Caco-2 (cell line): ENCODE results near the gene PDE2A. TPM values are rescaled to one million over a fixed set of nuclear protein-coding genes. Genes with fewer than 3 reads are reported as not detected.

ENCODE experiments used
- BruUV-seq: library from RNA; stranded (reverse); fragments of 400-500 nt; replicated peaks from 2 replicates; lab custom pipeline; 2021; lab: Mats Ljungman, UMichigan
- CTCF ChIA-PET: fragments of 300-600 bp; sonication (Branson Sonifier 250); formaldehyde crosslinking; loops from one replicate; lab custom pipeline; 2022; ENCODE audit warnings: antibody characterized with exemption; lab: Charles Lee
- POLR2A ChIA-PET: fragments of 300-600 bp; sonication (Branson Sonifier 250); formaldehyde crosslinking; loops from one replicate; lab custom pipeline; 2022; ENCODE audit warnings: antibody characterized with exemption; lab: Charles Lee
- DNase-seq, 2 experiments: peaks; one replicate each; pipeline versions ENCODE4 v3.0.0 to v3.0.0-alpha.2; 2020 to 2022
- H3K27me3 ChIP-seq: replicated peaks from 2 replicates; pipeline ENCODE4 v1.6.0; 2011; ENCODE audit warnings: low read length; ENCODE audit not compliant: control insufficient read depth, insufficient read depth
- H3K36me3 ChIP-seq: 2 replicates; pipeline ENCODE4 v1.5.1; 2011; ENCODE audit warnings: low read length; ENCODE audit not compliant: control insufficient read depth, insufficient read depth
- H3K4me1 ChIP-seq: fragments of 250-450 bp; sonication (Bioruptor Pico); 2 replicates; pipeline ENCODE4 v1.5.1; 2020; ENCODE audit warnings: mild to moderate bottlenecking
- H3K4me3 ChIP-seq: 2 replicates; pipeline ENCODE4 v1.5.1; 2011; ENCODE audit warnings: low read depth, mild to moderate bottlenecking, control low read depth, low read length
- H3K9me3 ChIP-seq: fragments of 250-450 bp; sonication (Bioruptor Pico); 2 replicates; pipeline ENCODE4 v1.5.1; 2020; ENCODE audit warnings: mild to moderate bottlenecking, moderate library complexity
- H3K27ac Mint-ChIP-seq: one replicate; pipeline ENCODE4 v1.8.0; 2022; ENCODE audit warnings: mixed read lengths; ENCODE audit not compliant: unreplicated experiment
- H3K27me3 Mint-ChIP-seq: one replicate; pipeline ENCODE4 v1.8.0; 2022; ENCODE audit warnings: mixed read lengths; ENCODE audit not compliant: insufficient read depth, unreplicated experiment
- H3K36me3 Mint-ChIP-seq: one replicate; pipeline ENCODE4 v1.8.0; 2022; ENCODE audit warnings: mild to moderate bottlenecking, mixed read lengths; ENCODE audit not compliant: insufficient read depth, unreplicated experiment
- H3K4me1 Mint-ChIP-seq: one replicate; pipeline ENCODE4 v1.8.0; 2022; ENCODE audit warnings: low read depth, mixed read lengths; ENCODE audit not compliant: unreplicated experiment
- H3K4me3 Mint-ChIP-seq: one replicate; pipeline ENCODE4 v1.8.0; 2022; ENCODE audit warnings: mild to moderate bottlenecking, moderate library complexity, mixed read lengths; ENCODE audit not compliant: unreplicated experiment
- H3K9me3 Mint-ChIP-seq: one replicate; pipeline ENCODE4 v1.8.0; 2022; ENCODE audit warnings: mixed read lengths; ENCODE audit not compliant: unreplicated experiment
- CTCF ChIP-seq, 2 experiments: fragments of 200-600 bp in 1 of 2; IDR thresholded peaks; 1 replicate in 1 of 2; 2 replicates in 1 of 2; pipeline versions ENCODE4 v1.5.1 to v1.8.0; 2011 to 2022; ENCODE audit warnings: antibody characterized with exemption in 1 of 2, control low read depth in 1 of 2, inconsistent platforms in 1 of 2, low read depth in 1 of 2, low read length in 1 of 2, mild to moderate bottlenecking in 1 of 2, moderate library complexity in 1 of 2; ENCODE audit not compliant: insufficient read depth in 1 of 2, severe bottlenecking in 1 of 2, unreplicated experiment in 1 of 2
- intact Hi-C: fragments of 100-400 bp; cut with micrococcal nuclease; formaldehyde crosslinking; loops from one replicate; pipeline ENCODE4 v1.10.0; 2022; ENCODE audit not compliant: unreplicated experiment
- total RNA-seq: library from RNA; stranded (reverse); gene quantifications from 2 replicates; pipeline ENCODE4 v1.2.3, GENCODE V29; 2022

PDE2A gene
- total RNA-seq, 1 experiment from 2014 or later: 1.4 TPM

GRCh38 chr11:72722050-72722748, 48.0 kb upstream of the PDE2A start:
- TF ChIP-seq CTCF (IDR thresholded peaks at IDR 0.05; ENCODE audit: insufficient read depth in 1 of 2, low read depth in 1 of 2, low read length in 1 of 2, severe bottlenecking in 1 of 2, unreplicated experiment in 1 of 2): no peak
- no peak overlapping the region for H3K4me3 Mint-ChIP-seq
- CTCF ChIA-PET: interaction anchor here (0.6 to 1.1 kb wide), 2 partner anchors 46 to 101 kb away, joined by 3 to 6 read pairs; no protein-coding TSS in a partner anchor
- no TSS peak for BruUV-seq
- intact Hi-C loops: no loop called here
- H3K36me3 Mint-ChIP-seq: no peaks in the 10 kb centered on the region
- H3K27me3 ChIP-seq: no peaks in the 10 kb centered on the region
- peak in 1 of 2 experiments; percentile 57 for DNase-seq
- POLR2A ChIA-PET: no interaction called here
- peak overlapping the region; percentile 41 for H3K27ac Mint-ChIP-seq
- no peak overlapping the region for H3K4me3 ChIP-seq
- H3K9me3 Mint-ChIP-seq: no peaks in the 10 kb centered on the region
- H3K4me1 Mint-ChIP-seq: no peaks in the 10 kb centered on the region
- H3K27me3 Mint-ChIP-seq: no peaks in the 10 kb centered on the region
- peaks cover 1% of the 10 kb centered on the region; the same call in 1 of the 2 replicates for H3K36me3 ChIP-seq
- peaks cover 4% of the 10 kb centered on the region; the same call in 1 of the 2 replicates for H3K4me1 ChIP-seq
- no peaks in the 10 kb centered on the region for H3K9me3 ChIP-seq

- H3K36me3 ChIP-seq: peaks cover 1% of the 10 kb centered on the region; the same call in 1 of the 2 replicates
- Mint-ChIP-seq H3K4me3 (no peak overlapping the region), H3K4me1 (no peaks in the 10 kb centered on the region), H3K9me3 (no peaks in the 10 kb centered on the region), H3K36me3 (no peaks in the 10 kb centered on the region), H3K27me3 (no peaks in the 10 kb centered on the region), H3K27ac (peak overlapping the region; percentile 41)
- H3K4me3 ChIP-seq: no peak overlapping the region
- no peak for DNase-seq
- POLR2A ChIA-PET: no interaction called here
- no peak for TF ChIP-seq CTCF (IDR thresholded peaks at IDR 0.05; ENCODE audit: insufficient read depth in 1 of 2, low read depth in 1 of 2, low read length in 1 of 2, severe bottlenecking in 1 of 2, unreplicated experiment in 1 of 2)
- peaks cover 4% of the 10 kb centered on the region; the same call in 1 of the 2 replicates for H3K4me1 ChIP-seq
- BruUV-seq: no TSS peak
- H3K27me3 ChIP-seq: no peaks in the 10 kb centered on the region
- intact Hi-C loops: no loop called here
- CTCF ChIA-PET: no interaction called here
- no peaks in the 10 kb centered on the region for H3K9me3 ChIP-seq
Observed at GRCh38 chr11:72721689-72722049, 47.4 kb upstream of the PDE2A start.

- H3K4me3 Mint-ChIP-seq: no peak overlapping the region
- peaks cover 1% of the 10 kb centered on the region; the same call in 1 of the 2 replicates for H3K36me3 ChIP-seq
Observed at GRCh38 chr11:72721276-72721675, 47.1 kb upstream of the PDE2A start.

More at GRCh38 chr11:72721276-72721675, 47.1 kb upstream of the PDE2A start:
- ChIA-PET POLR2A (no interaction called here), CTCF (interaction anchor here (1.4 kb wide), 1 partner anchor 37 kb away, joined by 5 read pairs; no protein-coding TSS in a partner anchor)
- no peaks in the 10 kb centered on the region for H3K9me3 ChIP-seq
- H3K27ac Mint-ChIP-seq: no peak overlapping the region
- no peak overlapping the region for H3K4me3 ChIP-seq
- H3K9me3 Mint-ChIP-seq: no peaks in the 10 kb centered on the region
- no peak for DNase-seq
- no TSS peak for BruUV-seq
- no peak for TF ChIP-seq CTCF (IDR thresholded peaks at IDR 0.05; ENCODE audit: insufficient read depth in 1 of 2, low read depth in 1 of 2, low read length in 1 of 2, severe bottlenecking in 1 of 2, unreplicated experiment in 1 of 2)
- no peaks in the 10 kb centered on the region for H3K27me3 Mint-ChIP-seq
- intact Hi-C loops: no loop called here
- no peaks in the 10 kb centered on the region for H3K4me1 Mint-ChIP-seq
- H3K36me3 Mint-ChIP-seq: peaks cover 2% of the 10 kb centered on the region
- peaks cover 4% of the 10 kb centered on the region; the same call in 1 of the 2 replicates for H3K4me1 ChIP-seq
- no peaks in the 10 kb centered on the region for H3K27me3 ChIP-seq
